HL-60 (cell line): Measurements from ENCODE around the gene FAM124A.

Experiments used
- CTCF ChIP-seq: IDR thresholded peaks from one replicate; pipeline ENCODE4 v1.5.1; 2011; ENCODE audit warnings: low read length, control low read depth, inconsistent platforms; ENCODE audit not compliant: insufficient read depth
- GABPA ChIP-seq: IDR thresholded peaks from 2 replicates; pipeline ENCODE4 v1.6.1; 2012; ENCODE audit warnings: low read depth
- POLR2AphosphoS5 ChIP-seq: IDR thresholded peaks from 2 replicates; pipeline ENCODE4 v1.6.1; 2012; ENCODE audit warnings: low read depth
- TF ChIP-seq, protein P1 (sequence below): IDR thresholded peaks from 2 replicates; pipeline ENCODE4 v1.6.1; 2012; ENCODE audit warnings: low read depth; ENCODE audit not compliant: insufficient replicate concordance

DNA sequence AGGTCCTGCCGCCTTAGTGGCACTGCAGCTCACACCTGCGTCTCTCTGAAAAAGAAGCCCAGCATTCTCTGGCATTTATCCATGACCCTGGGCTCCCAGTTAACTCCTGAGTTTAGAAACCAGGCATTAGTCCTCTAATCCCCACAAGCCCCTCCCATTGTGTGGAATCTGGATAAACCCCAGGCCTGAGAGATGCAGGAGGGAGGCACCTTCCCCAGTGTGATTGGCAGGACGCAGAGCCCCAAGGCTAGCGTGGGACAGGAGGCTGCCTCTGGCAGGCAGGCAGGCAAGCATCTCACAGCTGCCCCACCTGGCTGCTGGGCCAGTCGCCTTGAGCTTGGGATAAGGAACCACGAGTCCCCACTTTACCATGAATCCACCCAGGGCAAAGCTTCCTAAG lies 106.3 kb downstream of the FAM124A start:
- TF ChIP-seq CTCF (no peak), POLR2AphosphoS5 (no peak), GABPA (no peak)
- TF ChIP-seq, protein P1, sequence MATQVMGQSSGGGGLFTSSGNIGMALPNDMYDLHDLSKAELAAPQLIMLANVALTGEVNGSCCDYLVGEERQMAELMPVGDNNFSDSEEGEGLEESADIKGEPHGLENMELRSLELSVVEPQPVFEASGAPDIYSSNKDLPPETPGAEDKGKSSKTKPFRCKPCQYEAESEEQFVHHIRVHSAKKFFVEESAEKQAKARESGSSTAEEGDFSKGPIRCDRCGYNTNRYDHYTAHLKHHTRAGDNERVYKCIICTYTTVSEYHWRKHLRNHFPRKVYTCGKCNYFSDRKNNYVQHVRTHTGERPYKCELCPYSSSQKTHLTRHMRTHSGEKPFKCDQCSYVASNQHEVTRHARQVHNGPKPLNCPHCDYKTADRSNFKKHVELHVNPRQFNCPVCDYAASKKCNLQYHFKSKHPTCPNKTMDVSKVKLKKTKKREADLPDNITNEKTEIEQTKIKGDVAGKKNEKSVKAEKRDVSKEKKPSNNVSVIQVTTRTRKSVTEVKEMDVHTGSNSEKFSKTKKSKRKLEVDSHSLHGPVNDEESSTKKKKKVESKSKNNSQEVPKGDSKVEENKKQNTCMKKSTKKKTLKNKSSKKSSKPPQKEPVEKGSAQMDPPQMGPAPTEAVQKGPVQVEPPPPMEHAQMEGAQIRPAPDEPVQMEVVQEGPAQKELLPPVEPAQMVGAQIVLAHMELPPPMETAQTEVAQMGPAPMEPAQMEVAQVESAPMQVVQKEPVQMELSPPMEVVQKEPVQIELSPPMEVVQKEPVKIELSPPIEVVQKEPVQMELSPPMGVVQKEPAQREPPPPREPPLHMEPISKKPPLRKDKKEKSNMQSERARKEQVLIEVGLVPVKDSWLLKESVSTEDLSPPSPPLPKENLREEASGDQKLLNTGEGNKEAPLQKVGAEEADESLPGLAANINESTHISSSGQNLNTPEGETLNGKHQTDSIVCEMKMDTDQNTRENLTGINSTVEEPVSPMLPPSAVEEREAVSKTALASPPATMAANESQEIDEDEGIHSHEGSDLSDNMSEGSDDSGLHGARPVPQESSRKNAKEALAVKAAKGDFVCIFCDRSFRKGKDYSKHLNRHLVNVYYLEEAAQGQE = no peak
